HG02759 (cell line): Measurements from ENCODE around the gene TMEM170A.

Experiments
- ATAC-seq: cut with Tn5 transposase; IDR thresholded peaks from one replicate; pipeline ENCODE4 v1.9.1; 2021; ENCODE audit warnings: mild to moderate bottlenecking, moderate library complexity; ENCODE audit not compliant: unreplicated experiment

TMEM170A gene

GRCh38 chr16:75406943-75407342 lies 57.5 kb downstream of the TMEM170A start:
- ATAC-seq: no peak

- no peak for ATAC-seq
These were observed 61.5 kb downstream of the TMEM170A start for GRCh38 chr16:75402821-75403475.

GRCh38 chr16:75402159-75402820 lies 62.2 kb downstream of the TMEM170A start:
- ATAC-seq: no peak

- ATAC-seq: no peak
These were observed 62.8 kb downstream of the TMEM170A start for GRCh38 chr16:75401691-75402090.

GRCh38 chr16:75398333-75398732 lies 66.2 kb downstream of the TMEM170A start:
- no peak for ATAC-seq

- ATAC-seq: no peak
These were observed 69.5 kb downstream of the TMEM170A start for GRCh38 chr16:75394941-75395340.
